ENCODE results near the gene SYT2.
A peak's percentile ranks its signal among the peaks of the same experiment; 100 is the strongest.
"Not testable (repeated sequence)": the region's sequence is repeated elsewhere in the genome, so short reads cannot be mapped to it uniquely, and the experiment has no call there.

The SYT2 gene

DNA sequence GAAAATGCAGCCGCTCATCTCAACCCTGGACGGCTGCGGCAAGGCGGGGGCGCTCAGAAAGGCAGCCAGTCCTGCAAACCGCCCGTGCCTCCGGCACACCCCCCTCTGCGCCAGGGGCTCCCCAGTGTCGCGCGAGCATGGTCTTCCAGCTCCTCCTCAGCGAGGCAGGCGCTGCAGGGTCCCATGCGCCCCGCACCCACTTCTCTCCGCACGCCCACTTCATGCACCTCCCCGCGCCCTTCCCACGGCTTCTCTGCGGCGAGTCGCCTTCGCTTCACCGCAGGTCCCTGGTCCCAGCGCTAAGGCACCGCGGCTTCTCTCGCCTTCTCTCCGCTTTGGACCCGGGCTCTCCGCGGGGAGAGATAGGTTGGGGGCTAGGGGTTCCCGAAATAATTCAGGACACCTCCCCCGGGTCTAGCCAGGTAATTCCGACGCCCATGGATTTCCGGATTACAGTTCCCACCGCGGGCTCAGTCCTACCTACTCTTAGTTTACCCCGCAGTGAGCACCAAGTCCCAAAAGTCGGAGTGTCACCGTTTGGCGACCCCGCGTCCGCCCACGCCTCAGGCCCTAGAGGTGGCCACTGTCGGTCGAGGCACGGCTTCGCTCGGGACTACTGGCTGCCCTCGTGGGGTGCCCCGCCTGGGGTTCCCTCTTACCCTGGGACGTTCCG lies 67.5 kb downstream of the SYT2 start:
- DNase-seq (ENCODE audit: low read depth), result no peak

DNA sequence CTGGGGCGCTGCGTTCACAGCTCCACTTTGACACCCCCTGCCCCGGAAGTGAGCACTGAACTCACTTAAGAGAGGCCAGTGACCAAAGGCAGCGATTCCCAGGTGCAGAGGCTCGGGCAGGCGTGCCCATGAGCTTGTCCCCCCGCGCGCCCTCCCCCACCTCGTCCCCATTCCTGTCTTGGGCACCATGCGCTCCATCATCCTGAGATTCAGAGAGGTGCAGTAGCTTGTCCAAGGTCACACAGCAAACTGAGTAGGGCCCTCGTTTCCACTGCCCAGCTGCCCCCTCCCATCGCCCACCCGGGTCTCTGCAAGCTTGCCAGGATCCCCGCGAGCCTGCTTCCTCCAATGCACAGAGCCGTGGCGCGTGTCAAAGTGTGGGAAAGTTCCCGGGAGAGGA lies 68.0 kb downstream of the SYT2 start:
- no peak for DNase-seq (ENCODE audit: low read depth)

DNA sequence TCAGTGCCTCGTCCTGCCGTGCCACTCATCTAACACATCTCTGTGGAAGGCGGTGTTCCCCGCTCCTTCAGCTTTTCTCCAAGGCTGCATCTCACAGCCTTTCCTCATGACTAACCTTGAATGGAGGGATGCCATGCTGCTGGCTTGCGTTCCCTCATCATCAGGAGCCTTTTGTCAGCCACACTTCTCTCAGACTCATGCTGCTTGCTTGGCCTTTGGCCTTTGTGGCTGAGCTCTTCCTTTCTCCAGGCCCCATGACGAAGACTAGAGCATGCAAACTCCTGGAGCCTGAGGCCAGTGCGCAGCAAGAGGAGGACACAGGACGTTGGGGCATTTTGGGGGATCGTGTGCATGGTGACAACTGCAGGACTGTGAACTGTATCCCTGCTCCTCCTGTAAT lies 70.8 kb downstream of the SYT2 start:
- DNase-seq (ENCODE audit: low read depth), result no peak

DNA sequence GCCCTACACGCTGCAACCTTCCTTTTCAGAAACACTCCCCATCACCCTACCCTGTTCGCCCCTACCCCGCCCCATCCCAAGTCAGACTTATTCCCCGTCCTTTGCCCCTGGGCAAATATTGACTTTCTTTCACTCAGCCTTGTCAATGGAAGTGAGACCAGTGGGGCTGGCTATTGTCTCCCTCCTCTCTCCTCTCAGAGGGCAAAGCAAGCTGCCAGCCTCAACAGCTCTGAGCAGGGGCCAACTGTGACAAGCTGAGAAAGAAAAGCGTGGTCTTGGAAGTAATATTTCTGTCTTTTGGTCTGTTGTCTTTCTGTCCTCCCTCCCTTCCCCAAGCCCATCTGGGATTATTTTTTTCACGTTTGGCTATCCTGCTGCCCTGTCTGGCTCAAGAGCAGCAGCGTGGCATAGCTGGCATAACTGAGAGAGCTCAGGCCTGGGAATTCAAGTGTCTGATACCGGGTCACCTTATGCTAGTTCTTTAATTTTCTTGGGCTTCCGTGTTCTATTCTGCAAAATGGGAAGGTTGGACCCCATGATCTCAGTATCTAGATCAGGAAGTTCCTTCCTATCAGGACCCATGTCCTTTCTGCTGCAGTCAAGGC lies 71.5 kb downstream of the SYT2 start:
- not testable (repeated sequence) for DNase-seq (ENCODE audit: low read depth)

DNA sequence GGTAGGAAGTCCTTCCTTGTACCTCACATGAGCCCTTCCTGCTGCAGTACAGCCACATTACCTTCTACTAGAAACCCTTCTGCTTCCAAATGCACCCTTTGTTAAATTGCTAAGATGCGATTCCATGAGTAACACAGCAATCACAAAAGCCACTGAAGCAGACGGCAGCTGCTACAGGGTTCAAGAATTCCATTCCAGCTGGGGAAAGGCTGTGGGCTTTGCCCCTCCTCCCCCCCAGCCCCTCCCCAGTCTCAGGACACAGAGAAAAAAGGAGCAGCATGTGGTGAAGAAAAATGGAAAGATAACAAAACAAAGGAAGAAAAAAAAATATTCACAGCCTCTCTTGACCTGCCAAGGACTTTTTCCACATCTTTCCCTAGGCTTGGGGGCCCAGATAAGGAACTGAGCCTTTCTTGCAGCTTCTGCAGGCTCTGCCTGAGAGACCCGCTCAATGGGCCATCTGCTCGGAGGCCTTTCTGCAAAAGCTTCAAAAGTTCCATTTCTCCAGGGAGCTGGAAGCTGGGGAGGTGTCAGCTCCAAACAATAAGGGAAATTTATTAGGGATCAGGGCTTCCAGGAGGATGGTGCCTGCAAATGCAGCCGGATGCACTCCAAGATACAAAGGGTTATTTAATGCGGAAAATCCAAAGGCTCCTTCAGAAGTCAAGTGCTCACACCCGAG lies 72.1 kb downstream of the SYT2 start:
- DNase-seq (ENCODE audit: low read depth), result no peak

DNA sequence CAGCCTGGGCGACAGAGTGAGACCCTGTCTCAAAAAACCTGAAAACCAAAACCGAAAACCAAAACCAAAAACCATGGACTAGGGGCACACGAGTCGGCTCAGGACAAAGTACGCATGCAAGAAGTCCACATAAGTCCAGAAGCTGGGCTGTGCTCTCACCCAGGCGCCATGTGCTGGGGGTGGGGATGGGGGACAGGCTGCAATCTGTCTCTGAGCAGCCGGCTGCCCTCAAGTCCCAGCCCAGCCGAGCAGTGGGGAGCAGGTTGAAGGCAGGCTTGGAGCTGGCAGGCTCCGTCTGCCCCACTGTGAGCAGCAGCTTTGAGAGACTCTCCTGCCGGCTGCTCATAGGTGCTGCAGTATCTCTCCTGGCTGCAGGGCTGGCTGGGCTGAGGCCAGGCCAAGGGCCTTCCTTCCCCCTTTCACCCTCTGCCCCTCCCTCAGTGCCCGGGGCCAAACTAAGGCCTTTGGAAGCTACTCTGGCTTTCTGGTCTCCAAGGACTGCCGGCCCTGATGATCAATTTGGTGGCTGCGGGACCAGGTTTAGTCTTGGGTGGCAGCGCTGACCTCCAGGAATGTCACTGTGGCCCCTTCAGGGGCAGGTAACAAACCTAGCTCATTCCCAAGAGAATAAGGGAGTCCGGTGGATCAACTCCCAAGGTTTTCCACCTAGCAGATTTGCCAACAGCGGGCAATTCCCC lies 72.8 kb downstream of the SYT2 start:
- DNase-seq (ENCODE audit: low read depth), result not testable (repeated sequence)

DNA sequence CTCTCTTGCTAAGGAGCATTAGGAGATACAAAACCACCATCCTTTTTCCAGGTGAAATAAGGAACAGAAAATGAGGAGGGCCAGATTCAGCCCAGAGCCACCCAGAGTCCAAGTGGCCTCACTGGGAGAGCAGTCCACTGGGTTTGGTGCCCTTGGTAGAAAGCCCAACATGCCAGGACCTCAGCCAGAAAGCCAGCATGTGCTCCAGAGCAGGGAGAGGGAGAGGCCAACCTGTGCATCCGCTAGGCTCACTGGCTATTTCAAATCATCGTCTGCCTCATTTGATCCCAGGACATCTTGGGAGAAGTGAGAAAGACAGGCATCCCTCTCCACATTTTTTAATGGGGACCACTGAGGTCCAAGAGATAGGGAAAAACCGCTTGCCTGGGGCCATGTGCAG lies 74.1 kb downstream of the SYT2 start:
- DNase-seq (ENCODE audit: low read depth), result not testable (repeated sequence)

DNA sequence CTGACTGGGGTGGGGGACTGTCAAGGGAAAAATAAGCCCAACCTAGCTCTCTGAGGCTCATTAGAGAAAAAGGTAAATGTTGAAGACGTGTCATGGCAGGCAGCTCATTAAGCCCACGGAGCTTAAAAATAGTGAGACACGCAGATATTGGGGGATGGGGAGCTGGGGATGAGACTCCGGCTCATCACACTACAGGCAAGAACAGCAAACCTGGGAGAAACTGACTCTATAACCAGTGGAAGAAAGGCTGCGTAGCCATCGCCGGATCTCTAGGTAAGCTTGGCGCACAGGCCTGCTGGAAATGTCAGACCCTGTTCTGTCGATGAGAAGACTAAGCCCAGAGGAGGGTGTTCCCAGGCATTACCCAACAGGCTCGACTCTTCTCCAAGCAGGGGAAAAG lies 78.0 kb downstream of the SYT2 start:
- no peak for DNase-seq (ENCODE audit: low read depth)

DNA sequence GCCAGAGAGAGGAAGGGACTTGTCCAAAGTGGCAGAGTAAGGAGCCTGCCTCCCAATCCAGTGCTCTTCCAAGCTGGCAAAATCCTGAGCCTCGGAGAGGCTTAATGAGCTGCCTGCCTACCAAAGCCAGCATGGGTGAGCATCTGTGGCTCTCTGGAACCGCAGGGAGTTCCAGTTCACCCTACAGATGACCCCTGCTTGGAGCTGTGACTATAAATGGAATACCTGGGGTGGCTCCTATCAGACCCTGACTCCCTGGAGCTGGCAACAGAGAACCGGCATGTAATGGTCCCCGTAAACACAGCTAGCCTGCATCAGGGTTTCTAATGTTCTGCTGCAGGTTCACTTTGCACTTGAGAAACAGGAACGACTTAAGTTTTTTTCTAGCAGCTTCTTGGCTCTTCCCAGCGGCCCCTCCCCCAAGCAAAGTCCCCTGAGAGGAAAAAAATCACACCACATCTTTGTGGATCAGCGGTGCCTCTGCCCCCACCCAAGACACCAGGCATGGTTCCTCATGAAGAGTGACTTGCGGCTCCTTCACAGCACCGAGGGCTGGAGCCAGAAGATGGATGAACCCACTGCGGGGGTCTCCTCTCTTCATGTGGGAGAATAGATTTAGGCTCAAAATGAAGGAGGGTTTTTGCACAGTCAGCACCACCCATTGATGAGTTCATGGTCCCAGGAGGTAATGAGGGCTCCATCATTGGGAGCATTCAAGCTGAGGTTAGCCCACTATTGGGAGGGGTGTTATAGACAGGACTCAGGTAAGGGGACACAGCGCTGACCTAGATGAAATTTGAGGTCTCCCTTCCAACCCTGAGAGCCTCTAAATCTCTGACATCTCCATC lies 79.0 kb downstream of the SYT2 start:
- DNase-seq (ENCODE audit: low read depth), result no peak

DNA sequence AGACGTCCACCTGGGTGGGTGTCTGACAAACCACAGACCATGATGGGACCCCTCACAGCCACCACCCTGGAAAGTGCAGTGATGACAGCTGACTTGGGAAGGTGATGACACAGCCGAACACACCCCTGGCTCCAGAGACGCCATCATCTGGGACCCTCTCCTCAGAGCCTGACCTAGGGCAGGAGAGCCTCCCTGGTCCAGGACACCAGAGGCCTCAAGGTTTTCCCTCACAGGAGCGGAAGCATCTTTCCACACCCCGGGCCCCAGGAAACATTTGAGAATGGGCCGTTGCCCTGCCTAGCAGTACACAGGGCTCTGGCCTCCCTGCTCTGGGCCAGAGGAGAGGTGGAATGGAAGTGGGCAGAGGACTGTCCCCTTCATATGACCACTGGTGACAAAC lies 79.7 kb downstream of the SYT2 start:
- DNase-seq (ENCODE audit: low read depth), result no peak

DNA sequence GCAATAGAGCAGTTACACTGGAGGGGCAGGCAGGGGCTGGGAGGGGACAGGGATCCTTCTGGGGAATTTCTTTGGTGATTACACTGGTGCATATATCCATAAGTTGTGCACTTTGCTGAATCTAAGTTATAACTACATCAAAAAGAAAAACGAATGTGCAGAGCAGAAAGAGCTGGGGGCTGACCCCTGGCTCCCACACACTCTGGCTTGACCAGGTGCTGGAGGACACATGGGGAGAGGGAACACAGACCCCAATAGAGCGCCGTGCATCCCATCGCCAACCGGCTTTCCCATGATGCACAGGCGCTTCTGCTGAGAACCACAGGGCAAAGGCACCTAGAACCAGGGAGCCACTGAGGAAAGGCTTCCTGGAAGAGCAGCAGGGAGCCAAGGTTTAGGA lies 80.2 kb downstream of the SYT2 start:
- not testable (repeated sequence) for DNase-seq (ENCODE audit: low read depth)

DNA sequence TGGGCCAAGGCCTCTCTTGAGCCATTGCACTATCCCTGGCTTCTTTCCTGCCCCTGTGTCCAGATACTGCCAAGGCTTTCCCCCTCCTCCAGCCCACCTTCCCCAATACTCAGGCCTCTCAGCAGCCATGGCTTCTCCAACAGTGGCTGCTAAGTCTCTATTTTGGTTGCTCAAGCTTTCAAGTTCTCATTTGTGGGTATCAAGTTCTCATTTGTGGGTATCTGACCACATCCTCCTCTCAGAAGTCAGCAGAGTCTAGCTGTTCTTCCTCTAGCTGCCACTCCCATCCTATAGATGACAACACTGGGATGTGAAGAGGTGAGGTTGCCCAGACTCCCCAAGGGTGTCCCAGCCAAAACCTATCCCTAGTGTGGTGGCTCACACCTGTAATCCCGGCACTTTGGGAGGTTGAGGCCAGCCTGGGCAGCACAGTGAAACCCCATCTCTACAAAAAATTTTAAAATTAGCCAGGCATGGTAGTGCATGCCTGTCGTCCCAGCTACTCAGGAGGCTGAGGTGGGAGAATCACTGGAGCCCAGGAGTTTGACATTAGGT lies 80.9 kb downstream of the SYT2 start:
- not testable (repeated sequence) for DNase-seq (ENCODE audit: low read depth)

DNA sequence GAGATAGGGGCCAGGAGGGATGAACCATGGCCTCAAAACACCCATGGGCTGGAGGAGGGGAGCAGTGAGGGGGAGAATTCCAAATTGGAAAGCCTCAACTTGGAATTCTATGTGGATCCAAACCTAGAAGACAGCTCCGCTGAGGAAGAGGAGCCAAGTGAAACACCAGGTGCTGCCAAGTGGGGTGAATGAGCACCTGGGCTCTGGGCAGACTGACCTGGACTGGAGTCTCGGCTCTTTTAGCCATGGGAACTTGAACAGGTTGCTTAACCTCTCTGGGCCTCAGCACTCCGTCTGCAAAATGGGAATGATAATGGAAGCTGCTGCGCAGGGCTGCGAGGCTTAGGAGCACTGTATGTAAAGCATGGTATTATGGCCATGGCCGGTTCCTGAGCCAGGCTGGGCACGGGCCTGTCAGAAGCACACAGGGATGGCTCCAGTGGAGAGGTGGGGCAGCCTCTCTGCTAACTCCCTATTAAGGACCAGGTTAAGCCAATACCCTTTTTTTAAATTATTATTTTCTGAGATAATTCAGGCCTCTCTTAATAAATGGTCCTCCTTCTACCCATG lies 81.5 kb downstream of the SYT2 start:
- DNase-seq (ENCODE audit: low read depth), result no peak

DNA sequence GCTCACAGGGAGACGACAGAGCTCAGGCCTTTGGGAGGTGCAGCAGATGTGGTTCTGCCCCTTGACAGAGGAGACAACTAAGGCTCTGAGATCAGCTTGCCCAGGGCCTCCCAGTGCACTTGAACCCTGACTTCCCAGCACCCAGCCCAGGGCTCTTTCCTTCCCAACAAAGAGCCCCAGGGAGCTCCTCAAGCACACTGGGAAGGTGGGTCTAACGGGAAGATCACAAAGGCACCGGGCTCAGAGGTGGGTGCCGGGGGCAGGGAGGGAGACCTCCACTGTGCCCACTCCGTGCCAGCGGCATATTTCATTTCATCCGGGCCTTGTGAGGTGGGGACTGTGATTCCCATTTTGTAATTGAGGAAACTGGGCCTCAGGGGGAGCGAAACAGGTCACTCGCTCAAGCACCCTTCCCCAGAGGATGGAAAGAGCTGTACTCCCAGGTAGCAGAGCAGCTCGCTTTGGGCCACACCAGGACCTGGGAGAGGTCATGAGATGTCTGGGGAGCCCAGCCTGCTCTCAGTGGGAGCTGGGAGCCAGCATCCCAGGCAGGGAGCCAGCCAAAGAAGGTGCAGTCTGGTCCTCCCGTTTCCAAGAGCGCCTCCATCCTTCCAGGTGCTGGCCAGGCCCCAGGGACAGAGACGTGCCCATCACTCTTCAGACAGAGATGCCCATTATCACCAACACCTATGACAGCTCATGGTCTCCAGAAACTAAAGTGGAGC lies 82.3 kb downstream of the SYT2 start:
- DNase-seq (ENCODE audit: low read depth), result no peak

DNA sequence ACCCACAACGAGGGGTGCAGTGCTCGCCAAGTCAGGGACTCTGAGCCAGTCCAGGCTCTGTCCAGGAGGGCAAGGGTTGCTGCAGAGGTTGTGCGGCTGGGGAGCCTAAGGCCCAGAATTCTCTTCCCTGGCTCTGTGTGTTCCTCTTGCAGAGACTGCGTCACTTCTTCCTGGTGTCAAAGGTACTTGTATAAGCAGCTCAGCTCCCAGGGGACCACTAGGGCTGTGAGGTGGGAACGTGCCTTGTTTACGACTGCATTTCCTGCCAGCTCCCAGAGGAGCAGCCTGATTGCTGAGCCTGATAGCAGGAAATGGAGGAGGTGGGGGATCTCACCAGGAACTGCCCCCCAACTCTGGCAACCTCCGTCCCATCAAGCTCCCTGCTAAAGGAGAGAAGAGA lies 83.2 kb downstream of the SYT2 start:
- not testable (repeated sequence) for DNase-seq (ENCODE audit: low read depth)

DNA sequence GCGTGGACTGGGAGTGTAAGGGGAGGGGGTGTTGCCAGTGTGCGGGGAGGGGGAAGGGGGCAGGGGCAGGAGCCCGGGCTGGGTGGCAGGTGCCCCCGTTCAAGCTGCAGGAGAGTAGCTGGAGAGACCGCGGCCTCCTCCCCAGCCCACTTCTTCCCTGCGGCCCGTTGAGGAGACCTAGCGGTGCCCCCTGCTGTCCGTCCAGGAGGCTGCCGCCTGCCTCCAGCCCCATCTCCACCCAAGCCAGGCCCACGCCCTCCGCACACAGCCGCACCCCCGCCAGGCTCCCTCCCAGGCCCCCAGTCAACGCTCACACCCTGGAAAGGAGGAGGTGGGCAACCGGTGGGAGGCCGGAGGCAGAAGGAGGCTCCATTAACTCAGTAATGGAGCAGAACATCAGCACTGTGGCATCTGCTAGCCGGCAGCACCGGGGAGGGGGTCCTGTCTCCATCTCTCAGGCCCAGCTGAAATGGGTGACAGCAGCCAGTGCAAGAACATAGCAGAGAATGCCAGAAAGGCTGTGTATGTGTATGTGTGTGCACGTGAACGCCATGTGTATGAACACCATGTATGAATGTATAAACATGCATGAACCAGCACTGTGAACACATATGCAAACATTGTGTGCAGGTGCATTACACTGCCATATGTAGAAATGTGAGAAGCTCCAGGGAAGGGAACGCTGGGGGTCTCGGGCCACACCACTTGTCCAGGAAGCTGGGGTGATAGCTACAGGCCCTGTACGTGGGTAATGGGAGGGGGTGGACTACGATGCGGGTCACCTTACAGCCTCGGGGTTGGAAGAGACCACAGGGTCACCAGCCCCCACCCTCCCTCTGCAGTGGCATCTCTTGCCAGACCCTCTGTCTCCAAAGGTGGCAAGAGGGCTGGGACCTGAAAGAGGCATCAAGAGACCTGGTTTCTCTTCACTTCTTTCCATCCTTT lies 84.6 kb downstream of the SYT2 start:
- DNase-seq (ENCODE audit: low read depth), result peak; percentile 15

DNA sequence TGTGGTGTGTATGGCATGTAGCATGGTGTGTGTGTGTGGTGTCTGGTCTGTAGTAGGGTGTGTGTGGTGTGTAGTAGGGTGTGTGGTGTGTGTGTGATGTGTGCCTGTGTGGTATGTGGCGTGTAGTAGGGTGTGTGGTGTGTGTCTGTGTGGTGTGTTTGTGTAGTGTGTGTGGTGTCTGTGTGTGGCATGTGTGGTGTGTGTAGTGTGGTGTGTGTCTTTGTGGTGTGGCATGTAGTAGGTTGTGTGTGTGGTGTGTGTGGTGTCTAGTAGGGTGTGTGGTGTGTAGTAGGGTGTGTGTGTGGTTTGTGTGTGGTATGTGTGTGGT lies 85.5 kb downstream of the SYT2 start:
- no peak for DNase-seq (ENCODE audit: low read depth)

DNA sequence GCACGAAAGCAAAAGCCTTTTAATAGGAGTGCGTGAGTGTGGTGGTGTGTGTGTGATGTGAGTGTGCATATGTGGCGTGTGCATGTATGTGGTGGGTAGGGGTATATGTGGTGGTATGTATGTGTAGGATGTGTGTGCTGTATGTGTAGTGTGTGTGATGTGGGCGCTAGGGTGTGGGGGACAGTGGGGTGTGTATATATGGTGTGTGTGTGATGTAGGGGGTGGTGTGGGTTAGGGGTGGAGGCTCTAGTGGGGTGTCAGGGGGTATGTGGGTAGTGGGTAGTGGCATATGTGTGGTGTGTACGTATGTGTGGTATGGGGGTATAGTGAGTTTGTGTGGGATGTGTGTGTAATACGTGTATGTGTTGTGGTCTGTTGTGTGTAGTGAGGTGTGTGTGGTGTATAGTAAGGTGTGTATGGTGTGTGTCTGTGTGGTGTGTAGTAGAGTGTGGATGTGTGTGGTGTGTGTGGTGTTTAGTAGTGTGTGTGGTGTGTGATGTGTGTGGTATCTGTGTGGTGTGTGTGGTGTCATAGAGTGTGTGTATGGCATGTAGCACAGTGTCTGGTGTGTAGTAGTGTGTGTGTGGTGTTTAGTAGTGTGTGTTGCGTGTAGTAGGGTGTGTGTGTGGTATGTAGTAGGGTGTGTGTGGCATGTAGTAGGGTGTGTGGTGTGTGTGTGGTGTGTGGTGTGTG lies 86.0 kb downstream of the SYT2 start:
- DNase-seq (ENCODE audit: low read depth), result no peak

DNA sequence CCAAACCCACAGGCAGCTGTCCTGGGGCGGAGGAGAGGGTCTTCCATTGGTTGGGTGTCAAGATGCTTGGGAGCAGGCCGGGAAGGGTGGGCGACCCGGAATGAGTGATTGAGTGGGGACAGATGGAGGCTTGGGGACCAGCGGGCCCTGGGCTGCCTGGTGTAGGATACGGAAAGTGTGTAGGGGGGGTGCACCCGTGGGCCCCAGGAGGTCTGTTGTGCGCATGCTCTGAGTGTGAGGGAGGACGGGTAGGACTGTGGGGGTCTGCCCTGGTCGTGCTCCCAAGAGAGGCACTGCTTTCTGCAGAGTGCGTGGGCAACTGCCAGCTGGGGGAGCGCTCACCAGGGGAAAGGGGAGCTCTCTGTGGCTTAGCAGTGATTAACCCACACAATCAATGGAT lies 86.8 kb downstream of the SYT2 start:
- DNase-seq (ENCODE audit: low read depth), result not testable (repeated sequence)
